Activated T-cell treated with anti-CD3 and anti-CD28 coated beads for 48 hours (primary cell): ENCODE measurements around the gene TUBA3E.
"Not testable (repeated sequence)": the region's sequence is repeated elsewhere in the genome, so short reads cannot be mapped to it uniquely, and the experiment has no call there.

Experiments used
- DNase-seq: peaks from one replicate; pipeline ENCODE4 v3.0.0-alpha.2; 2020; ENCODE audit warnings: low read depth

The TUBA3E gene

GRCh38 chr2:130160838-130161705 lies 37.2 kb downstream of the TUBA3E start:
- not testable (repeated sequence) for DNase-seq

- no peak for DNase-seq
Observed at GRCh38 chr2:130160131-130160530, 38.1 kb downstream of the TUBA3E start.

GRCh38 chr2:130159376-130159775 lies 38.9 kb downstream of the TUBA3E start:
- DNase-seq, result not testable (repeated sequence)

GRCh38 chr2:130158631-130159030 lies 39.6 kb downstream of the TUBA3E start:
- no peak for DNase-seq

GRCh38 chr2:130157825-130158514 lies 40.3 kb downstream of the TUBA3E start:
- DNase-seq, result not testable (repeated sequence)

GRCh38 chr2:130157354-130157753 lies 40.9 kb downstream of the TUBA3E start:
- not testable (repeated sequence) for DNase-seq

- no peak for DNase-seq
Observed at GRCh38 chr2:130156624-130157004, 41.6 kb downstream of the TUBA3E start.

- not testable (repeated sequence) for DNase-seq
Observed at GRCh38 chr2:130155956-130156623, 42.1 kb downstream of the TUBA3E start.

- no peak for DNase-seq
Observed at GRCh38 chr2:130154773-130155765, 43.2 kb downstream of the TUBA3E start.

- not testable (repeated sequence) for DNase-seq
Observed at GRCh38 chr2:130154423-130154770, 43.8 kb downstream of the TUBA3E start.

- not testable (repeated sequence) for DNase-seq
Observed at GRCh38 chr2:130153721-130154422, 44.4 kb downstream of the TUBA3E start.

GRCh38 chr2:130152816-130153595 lies 45.2 kb downstream of the TUBA3E start:
- DNase-seq, result no peak

- not testable (repeated sequence) for DNase-seq
Observed at GRCh38 chr2:130152136-130152815, 46.0 kb downstream of the TUBA3E start.

- not testable (repeated sequence) for DNase-seq
Observed at GRCh38 chr2:130151145-130151512, 47.1 kb downstream of the TUBA3E start.

- DNase-seq, result no peak
Observed at GRCh38 chr2:130150181-130151144, 47.8 kb downstream of the TUBA3E start.

- not testable (repeated sequence) for DNase-seq
Observed at GRCh38 chr2:130148515-130148914, 49.7 kb downstream of the TUBA3E start.

GRCh38 chr2:130145006-130145414 lies 53.2 kb downstream of the TUBA3E start, which contains the start of gene CCDC74B:
CCDC74B (minus strand) TSS chr2:130145112; CDS start chr2:130144996, 116 bp downstream.
- peak; percentile 67 for DNase-seq
